LNCaP clone FGC (cell line): Measurements from ENCODE around the gene KLRD1.

Source experiments
- DNase-seq: peaks from one replicate; pipeline ENCODE4 v3.0.0-alpha.2; 2011; ENCODE audit warnings: low read depth
- H3K4me3 ChIP-seq: 2 replicates; pipeline ENCODE4 v1.5.1; 2011; ENCODE audit warnings: mild to moderate bottlenecking, low read depth, low read length, control low read depth
- TF ChIP-seq, protein P1 (sequence below): IDR thresholded peaks from 2 replicates; pipeline ENCODE4 v1.5.1; 2012; ENCODE audit warnings: mild to moderate bottlenecking; ENCODE audit not compliant: control insufficient read depth, insufficient read depth; ENCODE audit errors: extremely low read depth

KLRD1 gene

DNA sequence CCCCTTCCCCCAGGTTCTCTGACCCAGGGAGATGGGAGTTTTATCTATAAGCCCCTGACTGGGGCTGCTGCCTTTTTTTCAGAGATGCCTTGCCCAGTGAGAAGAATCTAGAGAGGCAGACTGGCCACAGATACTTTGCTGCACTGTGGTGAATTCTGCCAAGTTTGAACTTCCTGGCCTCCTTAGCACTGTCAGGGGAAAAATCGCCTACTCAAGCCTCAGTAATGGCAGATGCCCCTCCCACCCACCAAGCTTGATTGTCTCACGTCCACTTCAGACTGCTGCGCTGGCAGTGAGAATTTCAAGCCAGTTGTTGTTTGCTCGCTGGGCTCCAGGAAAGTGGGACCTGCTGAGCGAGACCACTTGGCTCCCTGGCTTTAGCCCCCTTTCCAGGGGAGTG, 50.5 kb downstream of the KLRD1 start:
- no peak overlapping the region for H3K4me3 ChIP-seq
- TF ChIP-seq, protein P1, sequence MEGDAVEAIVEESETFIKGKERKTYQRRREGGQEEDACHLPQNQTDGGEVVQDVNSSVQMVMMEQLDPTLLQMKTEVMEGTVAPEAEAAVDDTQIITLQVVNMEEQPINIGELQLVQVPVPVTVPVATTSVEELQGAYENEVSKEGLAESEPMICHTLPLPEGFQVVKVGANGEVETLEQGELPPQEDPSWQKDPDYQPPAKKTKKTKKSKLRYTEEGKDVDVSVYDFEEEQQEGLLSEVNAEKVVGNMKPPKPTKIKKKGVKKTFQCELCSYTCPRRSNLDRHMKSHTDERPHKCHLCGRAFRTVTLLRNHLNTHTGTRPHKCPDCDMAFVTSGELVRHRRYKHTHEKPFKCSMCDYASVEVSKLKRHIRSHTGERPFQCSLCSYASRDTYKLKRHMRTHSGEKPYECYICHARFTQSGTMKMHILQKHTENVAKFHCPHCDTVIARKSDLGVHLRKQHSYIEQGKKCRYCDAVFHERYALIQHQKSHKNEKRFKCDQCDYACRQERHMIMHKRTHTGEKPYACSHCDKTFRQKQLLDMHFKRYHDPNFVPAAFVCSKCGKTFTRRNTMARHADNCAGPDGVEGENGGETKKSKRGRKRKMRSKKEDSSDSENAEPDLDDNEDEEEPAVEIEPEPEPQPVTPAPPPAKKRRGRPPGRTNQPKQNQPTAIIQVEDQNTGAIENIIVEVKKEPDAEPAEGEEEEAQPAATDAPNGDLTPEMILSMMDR, result no peak
- DNase-seq, result no peak

DNA sequence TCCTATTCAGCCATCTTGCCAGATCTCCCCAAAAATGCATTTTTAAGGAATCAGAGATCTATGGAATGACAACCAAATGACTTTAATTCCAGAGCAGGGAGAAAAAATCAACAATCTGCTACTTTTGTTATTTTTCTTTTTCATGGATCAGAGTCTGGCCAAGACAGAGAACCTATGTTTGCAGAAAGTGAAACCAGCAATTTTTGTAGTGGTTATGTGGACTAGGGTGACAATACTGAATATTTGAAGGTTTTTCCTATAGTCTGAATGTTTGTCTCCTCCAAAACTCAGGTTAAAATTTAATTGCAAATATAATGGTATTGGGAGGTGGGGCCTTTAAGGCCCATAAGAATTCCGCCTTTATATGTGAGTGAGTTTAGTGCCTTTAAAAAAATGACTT, 51.3 kb downstream of the KLRD1 start:
- DNase-seq, result no peak
- no peak overlapping the region for H3K4me3 ChIP-seq
- TF ChIP-seq, protein P1, result no peak

DNA sequence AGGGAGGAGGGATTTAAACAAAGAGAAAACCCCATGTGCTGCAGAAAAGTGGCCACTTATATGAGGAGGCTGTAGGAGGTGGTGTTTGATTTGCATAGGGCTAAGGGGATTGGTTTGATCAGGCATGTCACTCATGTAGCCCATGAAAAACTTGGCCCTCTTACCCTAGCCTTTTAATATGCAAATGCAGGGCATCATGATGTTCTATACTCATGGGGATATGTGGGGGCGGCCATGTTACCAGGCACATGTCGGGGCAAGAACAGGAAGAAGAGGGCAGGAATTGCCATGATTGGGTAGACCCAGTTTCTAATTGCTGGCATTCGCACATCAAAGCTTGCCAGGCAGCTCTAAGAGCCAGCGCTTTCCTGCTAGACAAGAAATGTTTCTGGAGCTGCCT, 53.4 kb downstream of the KLRD1 start:
- TF ChIP-seq, protein P1, result no peak
- no peak overlapping the region for H3K4me3 ChIP-seq
- DNase-seq, result peak; percentile 74

DNA sequence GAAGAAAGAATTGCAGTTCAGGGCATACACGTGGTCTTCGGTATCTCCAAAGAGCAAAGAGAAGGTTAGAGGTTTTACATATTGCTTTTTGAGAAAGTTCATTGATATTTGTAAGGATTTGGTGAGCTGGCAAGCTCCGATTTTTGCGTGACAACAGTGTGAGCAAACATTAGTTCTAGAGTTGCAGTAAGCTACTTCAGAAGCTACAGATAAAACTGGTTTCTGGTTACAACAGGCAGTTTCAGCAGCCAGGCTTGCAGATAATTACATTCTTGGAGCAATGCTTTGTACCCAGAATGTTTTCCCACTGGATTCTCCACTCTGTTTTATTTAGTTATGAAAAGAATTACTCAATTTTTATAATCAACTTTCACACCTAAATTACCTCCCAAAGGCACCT, 54.0 kb downstream of the KLRD1 start:
- no peak for DNase-seq
- H3K4me3 ChIP-seq, result no peak overlapping the region; the same call in 1 of the 2 replicates
- TF ChIP-seq, protein P1, result no peak

DNA sequence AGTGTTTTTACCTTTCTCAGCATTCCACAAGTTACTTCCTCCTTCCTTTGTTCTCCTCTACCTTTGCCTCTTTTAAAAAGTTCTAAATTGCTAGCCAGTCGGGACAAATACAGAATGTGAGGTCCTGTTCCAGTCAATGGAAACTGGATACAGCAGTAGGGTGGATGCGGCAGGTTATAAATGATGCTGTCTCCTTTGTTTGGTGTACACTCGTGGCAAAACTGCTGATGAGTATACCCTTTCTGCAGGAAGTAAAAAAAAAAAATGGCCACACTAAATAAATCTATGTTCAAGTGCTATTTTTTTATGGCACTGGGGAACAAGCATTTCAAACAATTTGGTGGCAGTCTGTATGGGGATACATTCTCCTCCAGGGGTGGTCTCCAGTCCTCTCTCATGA, 54.7 kb downstream of the KLRD1 start:
- TF ChIP-seq, protein P1, result no peak

DNA sequence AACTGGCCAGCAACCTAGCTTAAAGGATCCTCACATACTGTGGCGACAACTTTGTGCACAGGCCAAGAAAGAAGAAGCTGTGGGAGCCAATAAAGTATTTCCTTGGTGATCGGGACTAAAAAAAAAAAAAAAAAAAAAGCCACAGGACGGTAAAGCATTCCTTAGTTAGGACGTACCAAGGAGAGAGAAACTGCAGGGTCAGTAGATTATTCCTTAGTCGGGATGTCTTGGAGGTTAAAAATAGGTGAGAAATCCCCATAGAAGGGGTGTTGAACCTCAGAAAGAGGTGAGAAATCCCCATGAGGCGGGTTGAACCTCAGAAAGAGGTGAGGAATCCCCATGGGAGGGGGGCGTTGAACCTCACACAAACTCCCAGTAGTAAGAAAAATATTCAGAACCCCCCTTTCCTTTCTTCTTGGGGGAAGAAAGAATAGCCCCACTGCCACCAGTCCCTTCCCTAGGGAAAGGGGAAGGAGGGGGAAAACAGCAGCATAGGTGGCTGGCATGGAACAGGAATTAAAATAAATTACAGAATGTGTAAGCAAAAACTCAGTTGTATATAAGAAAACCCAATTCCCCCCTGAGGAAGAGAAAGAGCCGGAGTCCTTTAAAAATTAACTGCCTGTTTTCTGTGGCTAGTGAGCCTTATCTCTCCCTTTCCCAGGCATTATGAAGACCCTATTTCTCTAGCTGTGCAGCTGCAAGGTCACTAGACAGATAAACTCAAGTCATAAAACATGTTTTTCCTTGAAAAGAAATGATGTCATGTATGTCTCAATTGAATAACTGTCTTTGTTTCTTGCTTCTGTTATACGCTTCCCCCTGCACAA, 55.4 kb downstream of the KLRD1 start:
- TF ChIP-seq, protein P1, result no peak
- no peak for DNase-seq
- no peak overlapping the region; the same call in 1 of the 2 replicates for H3K4me3 ChIP-seq

More for the DNA sequence above, 54.7 kb downstream of the KLRD1 start:
- no peak for DNase-seq
- no peak overlapping the region for H3K4me3 ChIP-seq

DNA sequence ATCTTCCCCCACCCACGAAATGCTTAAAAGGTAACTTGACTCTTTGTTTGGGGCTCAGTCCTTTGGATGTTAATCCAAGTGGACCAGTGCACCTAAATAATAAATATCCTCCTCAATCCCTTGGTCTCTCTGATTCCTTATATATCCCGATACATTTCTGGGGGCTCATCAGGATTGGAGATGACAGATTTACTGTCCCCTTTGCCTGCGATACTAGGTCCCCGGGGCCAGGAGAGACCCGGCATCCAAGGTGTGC, 55.9 kb downstream of the KLRD1 start:
- H3K4me3 ChIP-seq, result peak overlapping the region; percentile 66
- TF ChIP-seq, protein P1, result no peak
- DNase-seq, result no peak
